K562 (cell line): ENCODE measurements around the gene SORCS2. TPM values are rescaled to one million over a fixed set of nuclear protein-coding genes. Genes with fewer than 3 reads are reported as not detected.

Experiments
- FOXA1 ChIP-seq: fragments of 450-650 bp; IDR thresholded peaks from 2 replicates; pipeline ENCODE4 v1.6.1; 2016; ENCODE audit warnings: mild to moderate bottlenecking, borderline replicate concordance
- FOXK1 ChIP-seq: sonication (generic); formaldehyde crosslinking; IDR thresholded peaks from 2 replicates; pipeline ENCODE4 v1.8.0; 2022; ENCODE audit warnings: missing genetic modification reagents, mild to moderate bottlenecking, borderline replicate concordance
- MTA1 ChIP-seq: fragments of 450-650 bp; IDR thresholded peaks from 2 replicates; pipeline ENCODE4 v1.6.1; 2017; ENCODE audit warnings: borderline replicate concordance
- PPARD ChIP-seq: fragments of 250-450 bp; sonication (Bioruptor Pico); IDR thresholded peaks from 2 replicates; pipeline ENCODE4 v1.8.0; 2022; ENCODE audit warnings: inconsistent platforms, mild to moderate bottlenecking, moderate library complexity
- RBM25 ChIP-seq: fragments of 200-400 bp; formaldehyde crosslinking; IDR thresholded peaks from 2 replicates; pipeline ENCODE4 v1.6.1; 2018; ENCODE audit warnings: low read length, low read depth, moderate library complexity; ENCODE audit not compliant: severe bottlenecking
- STAT5A ChIP-seq: IDR thresholded peaks from 2 replicates; pipeline ENCODE4 v1.6.1; 2012; ENCODE audit warnings: low read length, inconsistent platforms, borderline replicate concordance
- TAF7 ChIP-seq: fragments of 450-650 bp; IDR thresholded peaks from 2 replicates; pipeline ENCODE4 v1.6.1; 2016; ENCODE audit warnings: missing genetic modification characterization, missing compliant biosample characterization
- polyA plus RNA-seq, 8 experiments: library from polyadenylated mRNA; depleted of rRNA in 4 of 8; stranded (reverse) in 5 of 8; unstranded in 3 of 8; fragments of >200 nt; fragmentation: Nextera tagmentation in 2 of 8; fragmentation: Illumina TruSeq in 1 of 8; extraction: Ambion mirVana in 2 of 8; extraction: Trizol in 1 of 8; gene quantifications; 2 replicates each; pipeline versions ENCODE4 v1.2.1 to v1.2.3, GENCODE V29; 2011 to 2014; ENCODE audit warnings: inconsistent platforms in 1 of 8, missing spikeins in 1 of 8
- total RNA-seq, 7 experiments: library from RNA; depleted of rRNA in 6 of 7; stranded (reverse); fragments of >200 nt in 6 of 7; fragmentation: Illumina TruSeq in 2 of 7; extraction: Trizol in 2 of 7; gene quantifications; 2 replicates each; pipeline versions ENCODE4 v1.2.1 to v1.2.3, GENCODE V29; 2011 to 2021; ENCODE audit warnings: low replicate concordance in 1 of 7
- TF ChIP-seq, protein P1 (sequence below): fragments of 250-450 bp; sonication (Bioruptor Pico); IDR thresholded peaks from 2 replicates; pipeline ENCODE4 v1.5.0; 2021
- TF ChIP-seq, protein P2 (sequence below): sonication (generic); formaldehyde crosslinking; IDR thresholded peaks from 2 replicates; pipeline ENCODE4 v1.8.0; 2022; ENCODE audit warnings: missing genetic modification reagents, mild to moderate bottlenecking, borderline replicate concordance

The SORCS2 gene
- total and polyA plus RNA-seq, 9 of the 15 experiments (the other 6 are each of a cell fraction or from before 2014, with no cell fraction given) = not detected

DNA sequence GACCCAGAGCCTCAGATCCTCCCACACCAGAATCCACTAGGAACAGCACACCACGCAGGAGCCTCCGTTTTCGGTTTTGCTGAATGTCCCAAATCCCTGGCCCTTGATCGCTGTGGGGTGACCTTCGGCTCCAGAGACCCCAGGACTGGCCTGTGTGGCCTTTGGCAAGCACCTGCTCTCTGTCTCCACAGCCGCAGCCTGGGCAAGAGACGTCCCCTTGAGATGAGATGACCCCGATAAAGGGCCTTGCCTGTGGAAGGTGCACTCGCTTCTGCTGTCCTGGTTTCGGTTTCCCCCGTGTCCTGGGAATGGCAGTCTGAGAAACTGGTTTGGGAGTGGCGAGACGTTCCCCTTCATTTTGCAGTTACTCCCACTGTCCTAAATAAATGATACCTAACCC lies 232.8 kb downstream of the SORCS2 start (continued):
- TF ChIP-seq FOXK1 (CRISPR knock-in tag) (no peak), FOXA1 (no peak), STAT5A (no peak), MTA1 (no peak), TAF7 (no peak), PPARD (CRISPR knock-in tag) (no peak), RBM25 (no peak)
- TF ChIP-seq, protein P1, sequence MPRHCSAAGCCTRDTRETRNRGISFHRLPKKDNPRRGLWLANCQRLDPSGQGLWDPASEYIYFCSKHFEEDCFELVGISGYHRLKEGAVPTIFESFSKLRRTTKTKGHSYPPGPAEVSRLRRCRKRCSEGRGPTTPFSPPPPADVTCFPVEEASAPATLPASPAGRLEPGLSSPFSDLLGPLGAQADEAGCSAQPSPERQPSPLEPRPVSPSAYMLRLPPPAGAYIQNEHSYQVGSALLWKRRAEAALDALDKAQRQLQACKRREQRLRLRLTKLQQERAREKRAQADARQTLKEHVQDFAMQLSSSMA (CRISPR knock-in tag) = no peak
- TF ChIP-seq, protein P2, sequence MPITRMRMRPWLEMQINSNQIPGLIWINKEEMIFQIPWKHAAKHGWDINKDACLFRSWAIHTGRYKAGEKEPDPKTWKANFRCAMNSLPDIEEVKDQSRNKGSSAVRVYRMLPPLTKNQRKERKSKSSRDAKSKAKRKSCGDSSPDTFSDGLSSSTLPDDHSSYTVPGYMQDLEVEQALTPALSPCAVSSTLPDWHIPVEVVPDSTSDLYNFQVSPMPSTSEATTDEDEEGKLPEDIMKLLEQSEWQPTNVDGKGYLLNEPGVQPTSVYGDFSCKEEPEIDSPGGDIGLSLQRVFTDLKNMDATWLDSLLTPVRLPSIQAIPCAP (CRISPR knock-in tag) = no peak
